Measurements from ENCODE around the gene BCAS3.
"Not testable (repeated sequence)": the region's sequence is repeated elsewhere in the genome, so short reads cannot be mapped to it uniquely, and the experiment has no call there.

The BCAS3 gene

GRCh38 chr17:60802377-60802776, 124.7 kb downstream of the BCAS3 start:
- DNase-seq = no peak

GRCh38 chr17:60803059-60803458, 125.4 kb downstream of the BCAS3 start:
- no peak for DNase-seq

- DNase-seq = no peak
These were observed 127.2 kb downstream of the BCAS3 start for GRCh38 chr17:60804831-60805230.

- DNase-seq = no peak
These were observed 131.8 kb downstream of the BCAS3 start for GRCh38 chr17:60809421-60809820.

GRCh38 chr17:60814941-60815340, 137.3 kb downstream of the BCAS3 start:
- not testable (repeated sequence) for DNase-seq

- DNase-seq = no peak
These were observed 139.5 kb downstream of the BCAS3 start for GRCh38 chr17:60817192-60817591.

GRCh38 chr17:60819447-60820130, 141.9 kb downstream of the BCAS3 start:
- DNase-seq = no peak

- DNase-seq = no peak
These were observed 145.9 kb downstream of the BCAS3 start for GRCh38 chr17:60823515-60823914.

GRCh38 chr17:60825351-60825750, 147.7 kb downstream of the BCAS3 start:
- DNase-seq = no peak

- no peak for DNase-seq
These were observed 150.3 kb downstream of the BCAS3 start for GRCh38 chr17:60827943-60828342.

- no peak for DNase-seq
These were observed 154.5 kb downstream of the BCAS3 start for GRCh38 chr17:60832151-60832585.

GRCh38 chr17:60832631-60833030, 155.0 kb downstream of the BCAS3 start:
- no peak for DNase-seq

- no peak for DNase-seq
These were observed 162.8 kb downstream of the BCAS3 start for GRCh38 chr17:60840456-60840855.

GRCh38 chr17:60845012-60845411, 167.4 kb downstream of the BCAS3 start:
- no peak for DNase-seq

GRCh38 chr17:60846175-60846574, 168.5 kb downstream of the BCAS3 start:
- DNase-seq = no peak

- no peak for DNase-seq
These were observed 173.5 kb downstream of the BCAS3 start for GRCh38 chr17:60851181-60851580.

- no peak for DNase-seq
These were observed 180.0 kb downstream of the BCAS3 start for GRCh38 chr17:60857556-60858080.

GRCh38 chr17:60862482-60862881, 184.8 kb downstream of the BCAS3 start:
- DNase-seq = no peak

GRCh38 chr17:60863892-60864707, 186.4 kb downstream of the BCAS3 start:
- no peak for DNase-seq

GRCh38 chr17:60864708-60865005, 187.0 kb downstream of the BCAS3 start:
- DNase-seq = no peak

GRCh38 chr17:60874772-60875171, 197.1 kb downstream of the BCAS3 start:
- no peak for DNase-seq

- not testable (repeated sequence) for DNase-seq
These were observed 209.3 kb downstream of the BCAS3 start for GRCh38 chr17:60886731-60887613.

GRCh38 chr17:60887614-60888028, 210.0 kb downstream of the BCAS3 start:
- DNase-seq = no peak
